VCaP (cell line): ENCODE measurements around the gene HAUS3.
A peak's percentile ranks its signal among the peaks of the same experiment; 100 is the strongest.

Source experiments
- H3K27ac ChIP-seq: fragments of 450-650 bp; 2 replicates; pipeline ENCODE4 v1.5.1; 2017
- CTCF ChIP-seq: fragments of 450-650 bp; conservative IDR thresholded peaks from 2 replicates; pipeline ENCODE4 v1.5.1; 2017; ENCODE audit warnings: mild to moderate bottlenecking, moderate library complexity

The HAUS3 gene

GRCh38 chr4:2264481-2265041 lies 22.6 kb upstream of the HAUS3 start:
- H3K27ac ChIP-seq: no peak overlapping the region
- no peak for TF ChIP-seq CTCF

- TF ChIP-seq CTCF: no peak
- H3K27ac ChIP-seq: no peak overlapping the region
Observed at GRCh38 chr4:2263926-2264321, 22.0 kb upstream of the HAUS3 start.

GRCh38 chr4:2262944-2263250 lies 21.0 kb upstream of the HAUS3 start:
- peak overlapping the region; percentile 91 for H3K27ac ChIP-seq
- no peak for TF ChIP-seq CTCF

GRCh38 chr4:2262145-2262943 lies 20.4 kb upstream of the HAUS3 start:
- no peak for TF ChIP-seq CTCF
- peak overlapping the region; percentile 91 for H3K27ac ChIP-seq

- peak within 1 kb of the TSS; percentile 91 for H3K27ac ChIP-seq
- no peak for TF ChIP-seq CTCF
Observed at GRCh38 chr4:2261853-2262144, 19.9 kb upstream of the HAUS3 start, which contains the start of gene MXD4. TSS of gene MXD4 (minus strand) at chr4:2262109. CDS start at chr4:2261980, 129 bp downstream.

GRCh38 chr4:2261110-2261852 lies 19.4 kb upstream of the HAUS3 start:
- peak overlapping the region; percentile 91 for H3K27ac ChIP-seq
- no peak for TF ChIP-seq CTCF

- TF ChIP-seq CTCF: no peak
- H3K27ac ChIP-seq: peak overlapping the region; percentile 91
Observed at GRCh38 chr4:2260344-2261109, 18.6 kb upstream of the HAUS3 start.
